OCI-LY7 (cell line): ENCODE data around the gene ZBTB20. TPM values are rescaled to one million over a fixed set of nuclear protein-coding genes. Genes with fewer than 3 reads are reported as not detected.

Source experiments
- BruUV-seq: library from RNA; stranded (reverse); fragments of 400-500 nt; replicated peaks from 2 replicates; lab custom pipeline; 2021; lab: Mats Ljungman, UMichigan
- CTCF ChIA-PET: fragments of 300-600 bp; sonication (Branson Sonifier 250); formaldehyde crosslinking; loops from one replicate; lab custom pipeline; 2022; ENCODE audit warnings: antibody characterized with exemption; ENCODE audit not compliant: unreplicated experiment; lab: Charles Lee
- POLR2A ChIA-PET: fragments of 300-600 bp; sonication (Branson Sonifier 250); formaldehyde crosslinking; loops from one replicate; lab custom pipeline; 2022; ENCODE audit warnings: antibody characterized with exemption; lab: Charles Lee
- DNase-seq: peaks from one replicate; pipeline ENCODE4 v3.0.0-alpha.2; 2015; ENCODE audit warnings: low spot score
- H2AFZ ChIP-seq: fragments of 200-600 bp; sonication (generic), shearing (Covaris generic); 2 replicates; pipeline ENCODE4 v1.6.1; 2014; ENCODE audit warnings: mild to moderate bottlenecking, antibody characterized with exemption, low read length, moderate library complexity
- H3K27ac ChIP-seq: fragments of 200-600 bp; sonication (generic); 2 replicates; pipeline ENCODE4 v1.5.1; 2014; ENCODE audit warnings: mixed run types, low read depth, mild to moderate bottlenecking, moderate library complexity, low read length, inconsistent platforms; ENCODE audit not compliant: poor library complexity, severe bottlenecking
- H3K36me3 ChIP-seq: fragments of 200-600 bp; sonication (generic); 2 replicates; pipeline ENCODE4 v1.6.1; 2014; ENCODE audit warnings: mild to moderate bottlenecking, antibody characterized with exemption, low read length, moderate library complexity, mixed read lengths; ENCODE audit not compliant: insufficient read depth
- H3K4me1 ChIP-seq: fragments of 200-600 bp; sonication (generic); 2 replicates; pipeline ENCODE4 v1.5.1; 2014; ENCODE audit warnings: mild to moderate bottlenecking, low read length; ENCODE audit not compliant: insufficient read depth, poor library complexity, severe bottlenecking
- H3K4me2 ChIP-seq: fragments of 200-600 bp; sonication (generic); 2 replicates; pipeline ENCODE4 v1.6.1; 2014; ENCODE audit warnings: mild to moderate bottlenecking, low read length
- H3K4me3 ChIP-seq: fragments of 200-600 bp; sonication (generic); 2 replicates; pipeline ENCODE4 v1.5.1; 2014; ENCODE audit warnings: mild to moderate bottlenecking, low read depth, low read length; ENCODE audit not compliant: poor library complexity, severe bottlenecking
- H3K79me2 ChIP-seq: fragments of 200-600 bp; sonication (generic); 2 replicates; pipeline ENCODE4 v1.6.1; 2016; ENCODE audit warnings: low read depth, mild to moderate bottlenecking, low read length, moderate library complexity, mixed read lengths; ENCODE audit not compliant: insufficient read depth
- H3K9me2 ChIP-seq: fragments of 200-600 bp; sonication (generic); 2 replicates; pipeline ENCODE4 v1.6.1; 2016; ENCODE audit warnings: mild to moderate bottlenecking, low read length, mixed read lengths; ENCODE audit not compliant: insufficient read depth
- H3K9me3 ChIP-seq: fragments of 200-600 bp; sonication (generic); 2 replicates; pipeline ENCODE4 v1.6.1; 2014; ENCODE audit warnings: mild to moderate bottlenecking, mixed run types, low read length, mixed read lengths
- H4K20me1 ChIP-seq: fragments of 200-600 bp; sonication (generic); 2 replicates; pipeline ENCODE4 v1.6.1; 2014; ENCODE audit warnings: mild to moderate bottlenecking, antibody characterized with exemption, low read length, moderate library complexity, mixed read lengths; ENCODE audit not compliant: insufficient read depth
- EZH2phosphoT487 ChIP-seq: fragments of 200-600 bp; sonication (generic); IDR thresholded peaks from 2 replicates; pipeline ENCODE4 v1.6.1; 2018; ENCODE audit warnings: low read depth, borderline replicate concordance, mild to moderate bottlenecking, mixed run types, antibody characterized with exemption, low read length, moderate library complexity, mixed read lengths
- intact Hi-C: fragments of 100-400 bp; cut with micrococcal nuclease; formaldehyde crosslinking; loops from one replicate; pipeline ENCODE4 v1.10.0; 2022; ENCODE audit not compliant: unreplicated experiment
- total RNA-seq, 2 experiments: library from RNA; depleted of rRNA in 1 of 2; stranded (reverse); fragments of >200 nt in 1 of 2; shearing (Covaris generic) in 1 of 2; gene quantifications; 2 replicates each; pipeline ENCODE4 v1.2.3, GENCODE V29; 2014 to 2022
- TF ChIP-seq, protein P1 (sequence below): fragments of 200-600 bp; sonication (generic); conservative IDR thresholded peaks from 2 replicates; pipeline ENCODE4 v1.5.1; 2014; ENCODE audit warnings: mild to moderate bottlenecking, antibody characterized with exemption, low read length, moderate library complexity, mixed read lengths

The ZBTB20 gene
- total RNA-seq, 2 experiments from 2014 or later = 5.5 to 11.8 TPM

DNA sequence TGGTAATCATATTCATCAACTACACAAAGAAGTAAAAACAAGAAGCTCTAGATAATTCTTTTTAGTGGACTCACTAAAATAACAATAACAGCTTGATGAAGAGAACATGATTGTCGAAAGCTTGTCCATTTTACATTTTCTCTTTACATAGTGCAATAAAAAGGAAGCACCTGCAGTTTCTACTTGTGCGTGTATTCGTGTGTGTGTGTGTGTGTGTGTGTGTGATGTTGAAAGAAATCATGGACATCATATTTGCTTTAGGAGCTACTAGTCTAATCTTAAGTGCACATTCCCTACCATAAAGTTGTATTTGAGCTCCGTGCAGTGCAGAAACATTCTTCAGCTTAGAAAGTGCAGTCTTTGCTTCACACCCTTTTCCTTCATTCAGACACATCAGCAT is 288.8 kb downstream of the ZBTB20 start:
- H3K79me2 ChIP-seq = no peaks in the 10 kb centered on the region
- H3K4me1 ChIP-seq = no peaks in the 10 kb centered on the region
- H4K20me1 ChIP-seq = no peaks in the 10 kb centered on the region
- no peak overlapping the region for H3K4me2 ChIP-seq
- BruUV-seq = no TSS peak
- no peaks in the 10 kb centered on the region for H3K9me3 ChIP-seq
- H3K9me2 ChIP-seq = no peaks in the 10 kb centered on the region
- TF ChIP-seq, protein P1, sequence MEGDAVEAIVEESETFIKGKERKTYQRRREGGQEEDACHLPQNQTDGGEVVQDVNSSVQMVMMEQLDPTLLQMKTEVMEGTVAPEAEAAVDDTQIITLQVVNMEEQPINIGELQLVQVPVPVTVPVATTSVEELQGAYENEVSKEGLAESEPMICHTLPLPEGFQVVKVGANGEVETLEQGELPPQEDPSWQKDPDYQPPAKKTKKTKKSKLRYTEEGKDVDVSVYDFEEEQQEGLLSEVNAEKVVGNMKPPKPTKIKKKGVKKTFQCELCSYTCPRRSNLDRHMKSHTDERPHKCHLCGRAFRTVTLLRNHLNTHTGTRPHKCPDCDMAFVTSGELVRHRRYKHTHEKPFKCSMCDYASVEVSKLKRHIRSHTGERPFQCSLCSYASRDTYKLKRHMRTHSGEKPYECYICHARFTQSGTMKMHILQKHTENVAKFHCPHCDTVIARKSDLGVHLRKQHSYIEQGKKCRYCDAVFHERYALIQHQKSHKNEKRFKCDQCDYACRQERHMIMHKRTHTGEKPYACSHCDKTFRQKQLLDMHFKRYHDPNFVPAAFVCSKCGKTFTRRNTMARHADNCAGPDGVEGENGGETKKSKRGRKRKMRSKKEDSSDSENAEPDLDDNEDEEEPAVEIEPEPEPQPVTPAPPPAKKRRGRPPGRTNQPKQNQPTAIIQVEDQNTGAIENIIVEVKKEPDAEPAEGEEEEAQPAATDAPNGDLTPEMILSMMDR = no peak
- TF ChIP-seq EZH2phosphoT487 = no peak
- no peak overlapping the region for H3K27ac ChIP-seq
- intact Hi-C loops = no loop called here
- H3K36me3 ChIP-seq = no peaks in the 10 kb centered on the region
- H2AFZ ChIP-seq = no peak overlapping the region
- POLR2A ChIA-PET = interaction anchor here (0.7 kb wide), 1 partner anchor 575 kb away, joined by 3 read pairs; no protein-coding TSS in a partner anchor
- H3K4me3 ChIP-seq = no peak overlapping the region
- CTCF ChIA-PET = no interaction called here
- DNase-seq = no peak

GRCh38 chr3:114857299-114857701 is 289.8 kb downstream of the ZBTB20 start:
- no peaks in the 10 kb centered on the region for H3K9me2 ChIP-seq
- no peak overlapping the region for H2AFZ ChIP-seq
- CTCF ChIA-PET = no interaction called here
- intact Hi-C loops = no loop called here
- no peaks in the 10 kb centered on the region for H3K79me2 ChIP-seq
- TF ChIP-seq, protein P1 = no peak
- TF ChIP-seq EZH2phosphoT487 = no peak
- POLR2A ChIA-PET = no interaction called here
- H3K36me3 ChIP-seq = no peaks in the 10 kb centered on the region
- no peaks in the 10 kb centered on the region for H3K9me3 ChIP-seq
- no peak for DNase-seq
- H4K20me1 ChIP-seq = no peaks in the 10 kb centered on the region
- H3K4me2 ChIP-seq = no peak overlapping the region
- H3K27ac ChIP-seq = no peak overlapping the region
- H3K4me1 ChIP-seq = no peaks in the 10 kb centered on the region
- no TSS peak for BruUV-seq
- no peak overlapping the region for H3K4me3 ChIP-seq

DNA sequence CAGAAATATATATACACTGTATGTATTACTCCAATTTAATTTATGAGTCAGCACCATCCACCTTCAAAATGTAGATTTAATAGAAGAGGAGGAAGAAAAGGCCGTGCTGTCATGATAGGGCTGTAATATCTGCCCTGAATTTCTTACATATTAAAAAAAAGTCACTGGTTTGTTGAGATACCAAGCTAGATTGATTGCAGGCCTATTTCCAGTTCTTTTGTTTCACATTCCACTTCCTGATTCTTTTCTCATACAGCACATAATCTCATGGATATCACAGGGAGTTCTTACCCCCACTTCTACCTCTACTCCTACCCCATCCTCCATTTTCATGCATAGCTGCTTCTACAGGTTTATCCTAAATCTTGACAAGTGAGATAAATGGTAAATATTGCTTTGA is 290.3 kb downstream of the ZBTB20 start:
- H3K4me2 ChIP-seq = no peak overlapping the region
- H4K20me1 ChIP-seq = no peaks in the 10 kb centered on the region
- H3K4me1 ChIP-seq = no peaks in the 10 kb centered on the region
- BruUV-seq = no TSS peak
- no peak overlapping the region for H3K4me3 ChIP-seq
- H2AFZ ChIP-seq = no peak overlapping the region
- POLR2A ChIA-PET = no interaction called here
- no peaks in the 10 kb centered on the region for H3K79me2 ChIP-seq
- no peak for TF ChIP-seq EZH2phosphoT487
- TF ChIP-seq, protein P1 = no peak
- H3K9me3 ChIP-seq = no peaks in the 10 kb centered on the region
- no peaks in the 10 kb centered on the region for H3K36me3 ChIP-seq
- H3K27ac ChIP-seq = no peak overlapping the region
- CTCF ChIA-PET = no interaction called here
- no peaks in the 10 kb centered on the region for H3K9me2 ChIP-seq
- DNase-seq = no peak
- intact Hi-C loops = no loop called here
